Measurements from ENCODE around the gene DENND6B. TPM values are rescaled to one million over a fixed set of nuclear protein-coding genes. Genes with fewer than 3 reads are reported as not detected.

Gene DENND6B
- total and polyA plus RNA-seq, 2 donors (not counting 1 experiment from before 2014, with no cell fraction given), result 2.8 to 10.3 TPM

- Histone ChIP-seq H3K36me3 (replicated peaks in 1 of 2; ENCODE audit: control extremely low read depth in 1 of 2, control insufficient read depth in 1 of 2, extremely low read depth in 1 of 2, insufficient read depth in 2 of 2, low read length in 1 of 2) (no peaks in the 10 kb centered on the region), H3K9ac (ENCODE audit: low read length) (no peak overlapping the region), H3K27ac (ENCODE audit: low read length in 2 of 2) (no peak overlapping the region), H2AFZ (ENCODE audit: insufficient read depth, low read depth, low read length, poor library complexity, severe bottlenecking) (no peak overlapping the region), H3K9me3 (ENCODE audit: control extremely low read depth in 1 of 3, control insufficient read depth in 2 of 3, insufficient read depth in 1 of 3, low read length in 2 of 3) (peaks cover 0 to 2% (median 0%) of the 10 kb centered on the region in 3 donors), H3K27me3 (replicated peaks in 1 of 4; ENCODE audit: control extremely low read depth in 1 of 4, control insufficient read depth in 3 of 4, insufficient read depth in 4 of 4, low read length in 3 of 4) (peaks cover 0 to 5% (median 0%) of the 10 kb centered on the region in 4 experiments), H3K4me3 (ENCODE audit: control extremely low read depth in 1 of 5, extremely low read depth in 1 of 5, insufficient read depth in 1 of 5, low read depth in 2 of 5, low read length in 4 of 5) (no peak overlapping the region), H3K79me2 (ENCODE audit: control insufficient read depth, insufficient read depth, low read length) (no peaks in the 10 kb centered on the region), H4K20me1 (ENCODE audit: control insufficient read depth, insufficient read depth, low read length, poor library complexity, severe bottlenecking) (no peaks in the 10 kb centered on the region), H3K4me2 (replicated peaks; ENCODE audit: low read depth, low read length, poor library complexity, severe bottlenecking) (no peak overlapping the region), H3K4me1 (ENCODE audit: control insufficient read depth in 2 of 2, insufficient read depth in 2 of 2, low read length in 2 of 2) (peaks cover 38 to 60% of the 10 kb centered on the region in 2 donors)
- intact Hi-C loops (cut with micrococcal nuclease), result no loop called here
- ATAC-seq (ENCODE audit: low read depth) (no peak), DNase-seq (no peak)
- CTCF ChIA-PET, result interaction anchor here (0.9 kb wide), 1 partner anchor 60 kb away, joined by 3 read pairs; no protein-coding TSS in a partner anchor
- TF ChIP-seq EZH2 (IDR thresholded peaks at IDR 0.05; ENCODE audit: borderline replicate concordance, insufficient read depth, low read depth, low read length, poor library complexity, severe bottlenecking), result no peak
- TF ChIP-seq CTCF (IDR thresholded peaks at IDR 0.05), result no peak
- H3K4me3 Mint-ChIP-seq, result no peak overlapping the region
- POLR2A ChIA-PET, result interaction anchor here (0.9 to 1.1 kb wide), 2 partner anchors 9 to 12 kb away, joined by 3 read pairs; no protein-coding TSS in a partner anchor
- 96% methylated on average over 4 of the region's 12 CpGs for WGBS (ENCODE audit: insufficient coverage)
- H3K9me3 Mint-ChIP-seq (ENCODE audit: insufficient read depth), result no peaks in the 10 kb centered on the region
- H3K4me1 Mint-ChIP-seq, result peaks cover 30% of the 10 kb centered on the region
- no peak overlapping the region for H3K27ac Mint-ChIP-seq
- no peaks in the 10 kb centered on the region for H3K27me3 Mint-ChIP-seq
Observed at GRCh38 chr22:50312371-50312770, 14.4 kb downstream of the DENND6B start.

- DNase-seq, result no peak
- Histone ChIP-seq H3K79me2 (ENCODE audit: control insufficient read depth, insufficient read depth, low read length) (no peaks in the 10 kb centered on the region), H3K36me3 (replicated peaks in 1 of 2; ENCODE audit: control extremely low read depth in 1 of 2, control insufficient read depth in 1 of 2, extremely low read depth in 1 of 2, insufficient read depth in 2 of 2, low read length in 1 of 2) (no peaks in the 10 kb centered on the region), H2AFZ (ENCODE audit: insufficient read depth, low read depth, low read length, poor library complexity, severe bottlenecking) (no peak overlapping the region), H3K4me2 (replicated peaks; ENCODE audit: low read depth, low read length, poor library complexity, severe bottlenecking) (no peak overlapping the region), H4K20me1 (ENCODE audit: control insufficient read depth, insufficient read depth, low read length, poor library complexity, severe bottlenecking) (no peaks in the 10 kb centered on the region), H3K27ac (ENCODE audit: low read length in 2 of 2) (no peak overlapping the region), H3K9me3 (ENCODE audit: control extremely low read depth in 1 of 3, control insufficient read depth in 2 of 3, insufficient read depth in 1 of 3, low read length in 2 of 3) (peaks cover 0 to 2% (median 0%) of the 10 kb centered on the region in 3 donors), H3K4me1 (ENCODE audit: control insufficient read depth in 2 of 2, insufficient read depth in 2 of 2, low read length in 2 of 2) (peaks cover 41 to 62% of the 10 kb centered on the region in 2 donors), H3K9ac (ENCODE audit: low read length) (no peak overlapping the region), H3K27me3 (replicated peaks in 1 of 4; ENCODE audit: control extremely low read depth in 1 of 4, control insufficient read depth in 3 of 4, insufficient read depth in 4 of 4, low read length in 3 of 4) (peaks cover 0 to 7% (median 1%) of the 10 kb centered on the region in 4 experiments), H3K4me3 (ENCODE audit: control extremely low read depth in 1 of 5, extremely low read depth in 1 of 5, insufficient read depth in 1 of 5, low read depth in 2 of 5, low read length in 4 of 5) (no peak overlapping the region)
- ChIA-PET CTCF (interaction anchor here (0.9 kb wide), 1 partner anchor 59 kb away, joined by 3 read pairs; no protein-coding TSS in a partner anchor), POLR2A (interaction anchor here (0.9 to 1.2 kb wide), 3 partner anchors 10 to 12 kb away, joined by 3 read pairs; no protein-coding TSS in a partner anchor)
- WGBS (ENCODE audit: insufficient coverage), result 79% methylated on average over 23 of the region's 23 CpGs
- ATAC-seq (ENCODE audit: low read depth), result no peak
- Mint-ChIP-seq H3K4me1 (peaks cover 28% of the 10 kb centered on the region), H3K27me3 (no peaks in the 10 kb centered on the region), H3K27ac (no peak overlapping the region), H3K9me3 (ENCODE audit: insufficient read depth) (no peaks in the 10 kb centered on the region), H3K4me3 (no peak overlapping the region)
- TF ChIP-seq EZH2 (IDR thresholded peaks at IDR 0.05; ENCODE audit: borderline replicate concordance, insufficient read depth, low read depth, low read length, poor library complexity, severe bottlenecking) (no peak), CTCF (IDR thresholded peaks at IDR 0.05) (no peak)
- intact Hi-C loops (cut with micrococcal nuclease), result no loop called here
Observed at GRCh38 chr22:50311606-50312351, 15.0 kb downstream of the DENND6B start.
